SH-SY5Y (cell line): Measurements from ENCODE around the gene EFR3B.

Source experiments
- GATA2 ChIP-seq: IDR thresholded peaks from 2 replicates; pipeline ENCODE4 v1.6.1; 2011; ENCODE audit warnings: mild to moderate bottlenecking, low read depth, low read length
- GATA3 ChIP-seq: IDR thresholded peaks from 2 replicates; pipeline ENCODE4 v1.6.1; 2011; ENCODE audit warnings: low read depth, mild to moderate bottlenecking, low read length, moderate library complexity

- no peak for TF ChIP-seq GATA2
- TF ChIP-seq GATA3 = no peak
Measured at GRCh38 chr2:25002066-25002465, 39.8 kb upstream of the EFR3B start.
